Mucosa of rectum (tissue), 2 donors: Measurements from ENCODE around the gene FBXO7.

Experiments
- H3K27ac ChIP-seq, 2 donors: one replicate each; pipeline ENCODE4 v1.7.0; 2013; ENCODE audit warnings: inconsistent platforms in 2 of 2, low read depth in 2 of 2, low read length in 2 of 2
- H3K27me3 ChIP-seq, 2 donors: one replicate each; pipeline ENCODE4 v1.7.0; 2013; ENCODE audit warnings: low read length in 2 of 2; ENCODE audit not compliant: control insufficient read depth in 2 of 2, insufficient read depth in 2 of 2
- H3K36me3 ChIP-seq, 2 donors: one replicate each; pipeline ENCODE4 v1.7.0; 2013; ENCODE audit warnings: low read length in 2 of 2; ENCODE audit not compliant: control insufficient read depth in 2 of 2, insufficient read depth in 2 of 2
- H3K4me1 ChIP-seq, 2 donors: one replicate each; pipeline ENCODE4 v1.7.0; 2013; ENCODE audit warnings: low read length in 2 of 2, mild to moderate bottlenecking in 1 of 2; ENCODE audit not compliant: control insufficient read depth in 2 of 2, insufficient read depth in 2 of 2
- H3K4me3 ChIP-seq, 2 donors: one replicate each; pipeline ENCODE4 v1.7.0; 2013; ENCODE audit warnings: low read length in 2 of 2
- H3K9ac ChIP-seq, 2 donors: one replicate each; pipeline ENCODE4 v1.7.0; 2013; ENCODE audit warnings: low read length in 2 of 2, low read depth in 1 of 2, mild to moderate bottlenecking in 1 of 2
- H3K9me3 ChIP-seq, 2 donors: one replicate each; pipeline ENCODE4 v1.7.0; 2013; ENCODE audit warnings: low read length in 2 of 2; ENCODE audit not compliant: control insufficient read depth in 2 of 2
- donor health status: healthy.
- donor health status: Normal muscosa, but diverticular disease.

FBXO7 gene

DNA sequence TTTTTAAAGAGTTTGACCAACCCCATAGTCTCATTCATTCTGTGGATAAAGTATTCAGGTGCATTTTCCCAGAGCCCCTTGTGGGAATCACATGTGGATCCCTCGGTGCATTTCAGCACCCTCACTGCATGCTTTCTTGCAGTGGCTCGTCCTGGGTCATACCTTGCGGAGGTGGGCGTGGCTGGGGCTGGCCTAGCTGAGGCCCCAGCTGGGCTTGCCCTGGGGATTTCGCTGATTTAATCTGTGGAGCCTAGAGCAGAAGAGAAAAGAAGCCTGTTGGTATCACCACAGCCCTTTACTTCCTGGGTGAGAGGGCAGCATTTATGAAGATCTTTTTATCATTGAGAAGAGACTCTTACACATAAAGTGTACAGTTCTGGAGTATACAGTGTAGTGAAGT, 53.1 kb downstream of the FBXO7 start:
- no peak overlapping the region for H3K9ac ChIP-seq
- no peaks in the 10 kb centered on the region for H3K9me3 ChIP-seq
- peaks cover 15 to 23% of the 10 kb centered on the region in 2 donors for H3K4me1 ChIP-seq
- no peak overlapping the region for H3K4me3 ChIP-seq
- H3K27ac ChIP-seq: no peak overlapping the region
- H3K27me3 ChIP-seq: no peaks in the 10 kb centered on the region
- no peaks in the 10 kb centered on the region for H3K36me3 ChIP-seq

DNA sequence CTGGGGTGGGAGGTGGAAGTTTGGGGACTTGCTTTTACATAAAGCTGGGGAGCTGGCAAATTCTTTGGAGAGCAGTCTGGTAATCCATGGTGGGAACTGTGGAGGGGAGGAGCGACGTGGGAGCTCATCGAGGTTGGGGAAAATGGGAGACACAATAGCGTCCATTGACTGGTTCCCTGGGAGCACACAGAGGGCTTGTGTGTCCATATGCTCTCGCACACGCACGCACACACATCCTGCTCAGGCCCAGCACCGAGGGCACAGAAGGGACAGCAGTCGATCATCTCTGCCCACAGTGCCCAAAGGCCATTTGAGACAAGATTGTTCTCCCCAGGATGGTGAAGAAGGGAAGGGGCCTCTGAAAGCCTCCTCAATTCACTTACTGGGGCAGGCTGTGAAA, 53.7 kb downstream of the FBXO7 start:
- Histone ChIP-seq H3K9ac (no peak overlapping the region), H3K27ac (no peak overlapping the region), H3K4me1 (peaks cover 15 to 23% of the 10 kb centered on the region in 2 donors), H3K27me3 (no peaks in the 10 kb centered on the region), H3K36me3 (no peaks in the 10 kb centered on the region), H3K9me3 (no peaks in the 10 kb centered on the region), H3K4me3 (no peak overlapping the region)

DNA sequence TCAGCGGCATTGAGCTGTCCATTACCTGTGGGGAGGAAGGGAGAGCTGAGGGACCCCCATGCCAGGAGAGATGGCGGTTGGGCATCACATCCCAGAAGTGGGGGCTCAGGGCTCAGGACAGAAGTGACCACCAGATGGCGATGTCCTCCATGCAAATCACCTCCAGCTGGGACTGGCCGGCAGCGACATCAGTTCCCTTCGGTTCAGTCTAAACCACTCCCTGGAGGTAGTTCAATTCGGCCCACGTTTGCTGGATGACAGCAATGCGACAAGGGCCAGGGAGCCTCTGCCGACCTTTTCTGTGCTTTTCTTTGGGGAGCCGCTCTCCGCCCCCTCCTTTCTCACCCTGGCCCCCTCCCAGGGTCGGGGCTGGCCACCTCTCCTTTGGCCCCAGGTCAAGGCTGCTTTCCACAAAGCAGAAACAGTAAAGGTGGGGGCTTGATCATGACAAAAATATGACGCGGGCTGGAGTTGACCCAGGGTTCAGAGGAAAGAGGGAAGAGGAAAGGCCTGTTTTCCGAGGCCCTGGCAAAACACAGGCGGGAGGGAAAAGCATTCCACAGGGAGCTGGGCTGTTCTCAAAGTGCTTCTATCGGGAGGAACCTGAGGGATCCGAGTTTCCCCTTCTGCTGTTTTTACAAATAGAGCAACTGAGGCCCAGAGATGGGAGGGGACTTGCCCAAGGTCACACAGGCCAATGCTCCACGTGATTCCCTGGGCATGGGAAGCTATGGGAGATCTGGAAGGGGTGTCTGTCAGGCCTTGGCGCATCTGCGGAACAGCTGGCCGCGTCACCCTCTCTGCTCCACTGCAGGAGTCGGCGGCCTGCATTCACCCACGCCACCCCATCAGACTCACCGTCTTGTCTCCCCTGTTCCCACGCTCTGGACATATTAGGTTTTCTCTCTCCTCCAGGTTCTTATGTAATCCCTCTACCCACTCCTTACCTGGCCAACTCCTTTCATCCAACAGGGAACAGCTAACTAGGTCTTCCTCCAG, 54.7 kb downstream of the FBXO7 start:
- Histone ChIP-seq H3K4me3 (no peak overlapping the region), H3K9me3 (no peaks in the 10 kb centered on the region), H3K36me3 (no peaks in the 10 kb centered on the region), H3K27me3 (no peaks in the 10 kb centered on the region), H3K4me1 (peaks cover 15 to 31% of the 10 kb centered on the region in 2 donors), H3K9ac (peak overlapping the region in 1 of 2 donors; percentile 3), H3K27ac (peak overlapping the region; percentile 5 to 59)

DNA sequence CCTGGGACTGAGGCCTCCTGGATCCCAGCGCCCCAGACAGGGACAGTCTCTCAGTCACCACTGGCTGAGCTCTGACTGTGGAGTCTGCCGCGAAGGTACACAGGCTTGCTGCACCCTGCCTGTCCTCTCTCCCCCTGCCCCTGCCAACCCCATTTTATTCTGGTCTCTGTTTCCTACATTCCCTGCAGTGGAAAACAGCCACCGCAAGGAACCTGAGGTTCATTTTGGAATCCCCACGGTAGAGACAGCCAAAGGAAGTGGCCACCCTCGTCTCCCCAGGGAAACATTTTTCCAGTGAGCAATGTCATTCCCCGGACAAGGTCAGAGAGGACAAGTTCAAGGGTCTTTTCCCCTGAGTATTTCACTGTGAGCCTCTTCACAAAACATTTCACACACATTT, 56.6 kb downstream of the FBXO7 start:
- no peak overlapping the region for H3K4me3 ChIP-seq
- no peaks in the 10 kb centered on the region for H3K27me3 ChIP-seq
- H3K9ac ChIP-seq: no peak overlapping the region
- H3K4me1 ChIP-seq: peaks cover 18 to 36% of the 10 kb centered on the region in 2 donors
- H3K9me3 ChIP-seq: no peaks in the 10 kb centered on the region
- no peaks in the 10 kb centered on the region for H3K36me3 ChIP-seq
- no peak overlapping the region for H3K27ac ChIP-seq

DNA sequence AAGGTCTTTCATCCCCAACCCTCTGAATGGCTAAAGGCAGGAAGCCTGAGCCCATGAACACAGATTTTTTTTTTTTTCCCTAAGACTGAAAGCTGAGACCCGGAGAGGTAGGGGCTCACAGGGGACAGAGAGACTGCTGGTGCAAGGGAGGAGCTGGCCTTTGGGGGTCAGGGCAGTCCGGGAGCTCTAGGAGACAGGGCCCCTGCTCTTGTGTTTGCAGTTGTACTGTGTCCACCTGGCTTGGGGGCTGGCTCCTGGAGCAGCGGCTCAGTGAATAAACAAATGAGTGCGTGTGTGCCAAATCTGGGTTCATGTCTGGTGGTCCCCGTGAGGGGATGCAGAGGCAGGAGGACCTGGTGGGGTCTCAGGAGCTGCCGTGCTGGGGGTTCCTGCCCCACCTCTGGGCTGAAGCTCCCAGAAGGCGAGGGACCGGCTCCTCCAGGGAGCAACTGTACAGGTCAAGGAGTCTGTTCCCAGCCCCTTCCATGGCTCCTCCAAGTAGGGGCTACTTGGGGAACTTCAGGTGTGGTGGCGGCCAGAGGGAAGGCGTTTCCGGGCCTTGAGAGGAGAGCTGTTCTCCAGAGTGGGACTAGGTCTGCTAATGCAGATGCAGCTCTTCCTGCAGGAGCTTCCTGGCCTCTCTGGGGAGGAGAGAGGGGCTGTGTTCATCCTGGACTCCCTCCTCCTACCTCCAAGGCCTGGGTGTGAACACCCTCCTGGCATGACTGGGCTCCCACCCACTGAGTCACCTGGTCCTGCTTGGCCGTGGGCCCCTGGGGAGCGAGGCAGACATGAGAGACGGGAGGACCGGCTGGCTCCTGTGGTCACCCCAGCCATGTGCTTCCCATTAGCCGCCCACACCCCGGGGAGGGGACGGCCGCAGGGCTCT, 57.6 kb downstream of the FBXO7 start:
- H3K4me1 ChIP-seq: peaks cover 18 to 36% of the 10 kb centered on the region in 2 donors
- H3K36me3 ChIP-seq: no peaks in the 10 kb centered on the region
- no peaks in the 10 kb centered on the region for H3K9me3 ChIP-seq
- H3K27ac ChIP-seq: peak overlapping the region; percentile 38 to 60
- H3K9ac ChIP-seq: no peak overlapping the region
- no peaks in the 10 kb centered on the region for H3K27me3 ChIP-seq
- no peak overlapping the region for H3K4me3 ChIP-seq

DNA sequence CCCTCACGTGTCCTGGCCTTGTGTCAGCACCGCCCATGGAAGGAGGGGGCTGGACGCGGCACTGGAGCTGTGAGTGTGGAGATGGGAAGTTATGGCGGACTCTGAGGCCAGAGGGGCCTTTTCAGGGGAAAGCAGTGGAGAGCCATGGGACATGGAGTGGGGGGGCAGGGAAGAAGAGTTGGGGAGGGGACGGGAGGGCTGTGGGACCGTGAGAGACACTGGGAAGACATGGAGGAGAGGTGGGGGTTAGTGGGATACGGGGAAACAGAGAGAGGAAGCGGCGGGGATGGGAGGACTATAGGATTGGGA, 58.2 kb downstream of the FBXO7 start:
- Histone ChIP-seq H3K36me3 (no peaks in the 10 kb centered on the region), H3K9ac (no peak overlapping the region), H3K27me3 (no peaks in the 10 kb centered on the region), H3K9me3 (no peaks in the 10 kb centered on the region), H3K4me3 (no peak overlapping the region), H3K27ac (peak overlapping the region; percentile 38 to 60), H3K4me1 (peaks cover 18 to 36% of the 10 kb centered on the region in 2 donors)

DNA sequence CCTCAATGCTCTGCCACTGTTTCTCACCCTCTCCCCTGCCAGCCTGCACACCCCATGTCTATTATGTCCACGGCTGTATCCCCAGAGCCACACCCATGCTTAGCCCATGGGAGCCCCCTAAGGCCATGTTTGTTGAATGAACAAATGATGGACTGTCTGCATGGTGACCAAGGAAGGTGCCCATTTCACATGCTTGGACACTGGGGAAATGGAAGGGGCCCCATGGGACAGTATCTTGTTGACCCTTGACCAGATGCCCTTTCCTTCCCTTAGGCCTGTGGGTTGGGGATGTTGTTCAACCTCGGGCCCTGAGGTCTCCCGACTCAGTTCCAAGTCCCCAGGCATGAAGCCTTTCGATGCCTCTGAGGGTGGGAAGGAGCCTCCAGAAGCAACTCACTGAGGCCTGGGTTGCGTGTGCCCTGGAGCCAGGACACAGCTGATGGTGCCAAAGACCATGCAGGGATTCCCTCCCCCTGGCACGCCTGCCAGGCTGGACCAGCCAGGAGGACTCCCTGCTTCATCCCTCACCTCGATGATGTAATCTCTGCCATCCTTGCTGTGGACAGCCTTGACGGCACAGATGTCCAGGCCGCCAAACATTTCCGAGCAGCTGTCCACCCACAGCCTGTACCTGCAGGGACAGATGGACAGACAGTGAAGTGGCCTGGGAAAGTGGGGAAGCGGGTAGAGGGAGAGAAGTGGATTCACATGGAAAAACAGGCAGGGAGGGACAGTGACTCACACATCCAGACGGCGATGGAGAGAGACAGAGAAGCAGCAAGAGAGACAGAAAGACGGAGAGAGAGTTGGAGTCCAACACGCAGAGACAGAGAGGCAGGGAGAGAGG, 58.9 kb downstream of the FBXO7 start:
- peaks cover 18 to 36% of the 10 kb centered on the region in 2 donors for H3K4me1 ChIP-seq
- H3K27me3 ChIP-seq: no peaks in the 10 kb centered on the region
- H3K4me3 ChIP-seq: no peak overlapping the region
- H3K9ac ChIP-seq: peak overlapping the region; percentile 6 to 24
- no peaks in the 10 kb centered on the region for H3K9me3 ChIP-seq
- H3K27ac ChIP-seq: peak overlapping the region; percentile 48 to 60
- H3K36me3 ChIP-seq: no peaks in the 10 kb centered on the region

DNA sequence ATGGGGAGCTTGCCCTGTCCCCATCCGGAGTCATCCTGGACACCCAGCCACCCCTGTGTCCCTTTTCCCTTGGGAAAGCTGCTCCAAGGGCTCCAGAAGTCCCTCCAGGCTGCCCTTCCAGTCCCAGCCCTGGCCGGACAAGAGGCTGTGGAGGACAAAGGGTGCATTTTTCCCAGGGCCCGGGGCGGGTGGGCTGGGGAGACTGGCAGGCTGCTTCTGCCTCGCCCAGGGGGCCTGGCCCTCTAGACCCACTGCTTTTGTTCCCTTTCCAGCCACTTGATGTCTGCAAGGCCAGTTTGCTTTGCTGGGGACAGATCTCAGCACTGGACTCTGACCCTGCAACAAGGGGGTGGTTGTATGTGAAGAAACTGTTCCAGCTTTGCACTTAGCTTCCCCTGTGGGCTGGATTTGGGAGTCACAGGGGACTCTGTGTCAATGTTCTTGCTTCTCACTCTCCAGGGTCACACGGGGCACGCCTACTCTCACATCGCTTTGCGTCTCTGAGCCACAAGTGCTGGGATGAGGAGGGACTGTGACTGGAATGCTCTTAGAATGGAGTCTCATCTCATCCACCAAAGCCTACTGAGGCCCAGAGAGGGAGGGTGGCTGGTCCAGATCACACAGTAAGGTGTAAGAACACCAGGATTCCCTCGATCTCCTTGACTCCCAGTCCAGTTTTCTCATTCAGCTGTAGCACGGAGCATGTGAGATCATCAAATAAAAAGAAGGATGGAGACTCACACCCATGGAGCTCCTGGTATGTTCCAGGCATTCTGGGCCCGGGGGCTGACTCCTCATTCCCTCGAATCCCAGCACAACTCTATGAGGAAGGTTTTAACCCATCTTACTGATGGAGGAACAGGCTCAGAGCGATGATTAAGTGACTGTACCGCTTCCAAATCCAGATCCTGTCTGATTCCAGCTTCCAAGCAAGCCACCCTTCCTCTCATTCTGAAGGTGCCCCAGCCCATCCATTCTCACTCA, 59.9 kb downstream of the FBXO7 start:
- Histone ChIP-seq H3K9ac (no peak overlapping the region), H3K4me1 (peaks cover 10 to 30% of the 10 kb centered on the region in 2 donors), H3K36me3 (no peaks in the 10 kb centered on the region), H3K9me3 (no peaks in the 10 kb centered on the region), H3K4me3 (no peak overlapping the region), H3K27me3 (no peaks in the 10 kb centered on the region), H3K27ac (peak overlapping the region; percentile 28 to 48)
